Natural killer cell (primary cell): ENCODE data around the gene ADCY5. TPM values are rescaled to one million over a fixed set of nuclear protein-coding genes. Genes with fewer than 3 reads are reported as not detected.

Experiments used
- ATAC-seq, 3 donors: fragments of 150-1000 bp in 2 of 3; fragments of 200-7000 bp in 1 of 3; cut with Tn5 transposase; 1 replicate in 1 of 3; 2 replicates in 2 of 3; pipeline ENCODE4 v1.10.0; 2021; ENCODE audit warnings: mild to moderate bottlenecking in 2 of 3, moderate library complexity in 2 of 3
- DNase-seq, 2 donors: peaks; one replicate each; pipeline versions ENCODE4 v3.0.0 to v3.0.0-alpha.2; 2013 to 2021; ENCODE audit warnings: mixed read lengths in 1 of 2
- H3K27ac ChIP-seq: one replicate; pipeline ENCODE4 v1.5.1; 2013; ENCODE audit warnings: mild to moderate bottlenecking, low read length
- H3K27me3 ChIP-seq: one replicate; pipeline ENCODE4 v1.6.1; 2013; ENCODE audit warnings: low read length; ENCODE audit not compliant: control insufficient read depth, insufficient read depth
- H3K36me3 ChIP-seq: one replicate; pipeline ENCODE4 v1.6.1; 2013; ENCODE audit warnings: low read length; ENCODE audit not compliant: control insufficient read depth, insufficient read depth
- H3K4me1 ChIP-seq: one replicate; pipeline ENCODE4 v1.6.1; 2013; ENCODE audit warnings: low read length; ENCODE audit not compliant: control insufficient read depth, insufficient read depth
- H3K4me3 ChIP-seq: one replicate; pipeline ENCODE4 v1.5.1; 2013; ENCODE audit warnings: low read length
- H3K9me3 ChIP-seq: one replicate; pipeline ENCODE4 v1.6.1; 2013; ENCODE audit warnings: low read length; ENCODE audit not compliant: control insufficient read depth, insufficient read depth
- H3K27ac Mint-ChIP-seq, 2 donors: one replicate each; pipeline ENCODE4 v1.8.0; 2022; ENCODE audit warnings: mild to moderate bottlenecking in 2 of 2, mixed read lengths in 2 of 2, moderate library complexity in 1 of 2
- H3K27me3 Mint-ChIP-seq, 2 donors: one replicate each; pipeline ENCODE4 v1.8.0; 2022; ENCODE audit warnings: low read depth in 2 of 2, mixed read lengths in 2 of 2
- H3K36me3 Mint-ChIP-seq: one replicate; pipeline ENCODE4 v1.8.0; 2022; ENCODE audit warnings: mixed read lengths
- H3K4me1 Mint-ChIP-seq, 2 donors: one replicate each; pipeline ENCODE4 v1.8.0; 2022; ENCODE audit warnings: mixed read lengths in 2 of 2
- H3K4me3 Mint-ChIP-seq: one replicate; pipeline ENCODE4 v1.8.0; 2022; ENCODE audit warnings: mild to moderate bottlenecking, moderate library complexity, mixed read lengths
- H3K9me3 Mint-ChIP-seq, 2 donors: one replicate each; pipeline ENCODE4 v1.8.0; 2022; ENCODE audit warnings: mixed read lengths in 2 of 2
- CTCF ChIP-seq: fragments of 200-600 bp; IDR thresholded peaks from one replicate; pipeline ENCODE4 v1.8.0; 2022; ENCODE audit warnings: antibody characterized with exemption
- WGBS: methylation state at CpG from one replicate; pipeline ENCODE4 v1.1.7; 2013; ENCODE audit warnings: missing lambda C conversion rate; ENCODE audit not compliant: insufficient coverage; 5-methylcytosine and 5-hydroxymethylcytosine counted together
- intact Hi-C: fragments of 100-400 bp; cut with micrococcal nuclease; formaldehyde crosslinking; loops from one replicate; pipeline ENCODE4 v1.14.2; 2022
- total RNA-seq, 4 donors: library from RNA; stranded (reverse); fragments of 120-200 nt in 1 of 4; gene quantifications; one replicate each; pipeline versions ENCODE4 v1.2.3 to v1.2.4, GENCODE V29; 2013 to 2022

ADCY5 gene
- total RNA-seq, 3 donors from 2014 or later (not counting 1 experiment from before 2014, with no cell fraction given) = not detected

DNA sequence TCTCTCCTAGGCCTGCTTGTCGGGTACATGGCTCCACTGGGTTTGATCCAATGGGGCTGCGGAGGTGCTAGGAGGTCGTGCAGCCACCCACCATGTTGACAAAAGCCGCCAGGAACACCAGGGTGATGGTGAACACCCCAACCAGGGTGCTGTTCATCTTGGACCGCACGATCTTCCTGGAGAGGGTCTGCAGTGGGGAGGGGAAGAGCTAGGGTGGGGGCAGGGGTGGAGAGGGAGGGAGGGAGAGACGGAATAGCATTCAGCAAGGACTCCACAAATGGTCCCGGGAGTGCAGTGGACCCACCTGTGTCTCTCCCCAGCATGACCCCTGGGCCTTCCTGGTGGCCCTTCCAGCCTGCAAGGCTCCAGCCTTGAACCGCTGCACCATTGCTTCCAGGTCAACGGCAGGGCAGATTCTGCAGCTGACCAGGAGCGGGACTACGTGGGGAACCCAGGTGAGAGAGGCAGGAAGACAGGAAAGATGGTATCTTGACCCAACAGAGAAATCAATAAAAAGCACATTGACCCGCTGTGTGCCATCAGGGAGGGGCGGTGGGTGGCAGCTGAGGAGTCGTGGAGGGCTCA lies 144.8 kb downstream of the ADCY5 start:
- Histone ChIP-seq H3K9me3 (no peaks in the 10 kb centered on the region), H3K36me3 (no peaks in the 10 kb centered on the region), H3K27ac (no peak overlapping the region), H3K4me1 (no peaks in the 10 kb centered on the region), H3K4me3 (no peak overlapping the region), H3K27me3 (no peaks in the 10 kb centered on the region)
- Mint-ChIP-seq H3K4me3 (no peak overlapping the region), H3K27me3 (peaks cover 6% of the 10 kb centered on the region in 2 donors), H3K36me3 (no peaks in the 10 kb centered on the region), H3K9me3 (no peaks in the 10 kb centered on the region), H3K27ac (no peak overlapping the region), H3K4me1 (no peaks in the 10 kb centered on the region)
- no peak for DNase-seq
- no peak for TF ChIP-seq CTCF
- ATAC-seq = no peak
- WGBS = 84% methylated on average over 15 of the region's 15 CpGs
- intact Hi-C loops = no loop called here

- Mint-ChIP-seq H3K27me3 (peaks cover 6% of the 10 kb centered on the region in 2 donors), H3K9me3 (no peaks in the 10 kb centered on the region), H3K27ac (no peak overlapping the region), H3K36me3 (no peaks in the 10 kb centered on the region), H3K4me3 (no peak overlapping the region), H3K4me1 (no peaks in the 10 kb centered on the region)
- Histone ChIP-seq H3K9me3 (no peaks in the 10 kb centered on the region), H3K4me3 (no peak overlapping the region), H3K36me3 (no peaks in the 10 kb centered on the region), H3K27ac (no peak overlapping the region), H3K27me3 (no peaks in the 10 kb centered on the region), H3K4me1 (no peaks in the 10 kb centered on the region)
- ATAC-seq = no peak
- 83% methylated on average over 14 of the region's 14 CpGs for WGBS
- no peak for DNase-seq
- TF ChIP-seq CTCF = no peak
- intact Hi-C loops = no loop called here
Observed at GRCh38 chr3:123302961-123303360, 145.9 kb downstream of the ADCY5 start.

DNA sequence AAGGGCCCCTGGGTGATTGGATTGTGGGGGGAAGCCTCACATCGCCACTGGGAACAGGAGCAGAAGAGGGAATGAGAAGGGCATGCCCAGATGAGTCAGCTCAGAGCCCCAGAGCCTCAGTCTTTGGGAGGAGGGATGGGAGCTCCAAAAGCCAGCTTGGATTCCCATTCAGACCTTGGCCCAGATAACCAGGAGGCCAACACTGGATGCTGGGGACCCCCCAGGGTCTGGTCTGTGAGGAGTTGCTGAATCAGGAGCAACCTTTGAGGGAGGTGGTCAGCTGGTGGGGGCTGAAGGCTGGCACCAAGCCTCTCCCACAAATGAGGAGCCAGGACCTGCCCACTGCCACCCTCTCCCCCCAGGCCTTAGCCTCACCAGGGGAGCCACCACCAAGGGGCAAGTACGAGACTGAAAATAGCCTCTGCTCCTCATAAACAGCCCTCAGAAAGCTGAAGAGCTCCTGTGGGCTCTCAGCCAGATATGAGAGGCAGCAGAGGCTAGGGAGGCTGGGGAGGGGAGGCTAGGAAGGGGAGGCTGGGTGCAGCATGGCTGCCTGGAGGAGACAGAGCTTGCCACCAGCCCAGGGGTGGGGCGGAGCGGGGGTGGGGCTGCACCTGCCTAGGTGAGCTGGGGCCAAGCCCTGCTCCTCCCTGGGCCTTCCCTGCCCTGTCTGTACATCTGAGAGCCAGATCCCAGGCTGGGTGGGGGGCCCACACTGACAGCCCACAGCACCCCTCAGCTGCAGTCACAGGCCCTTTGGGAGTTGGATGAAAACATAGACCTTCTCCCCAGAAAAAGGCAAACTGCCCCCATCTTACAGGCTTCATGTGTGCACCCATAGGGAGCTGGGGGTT lies 147.3 kb downstream of the ADCY5 start:
- no peak for TF ChIP-seq CTCF
- ATAC-seq (no peak), DNase-seq (no peak)
- no peaks in the 10 kb centered on the region for H3K27me3 ChIP-seq
- no peaks in the 10 kb centered on the region for H3K4me1 ChIP-seq
- 63% methylated on average over 4 of the region's 4 CpGs for WGBS
- Mint-ChIP-seq H3K27me3 (peaks cover 3 to 6% of the 10 kb centered on the region in 2 donors), H3K4me3 (no peak overlapping the region), H3K4me1 (no peaks in the 10 kb centered on the region), H3K36me3 (no peaks in the 10 kb centered on the region), H3K9me3 (no peaks in the 10 kb centered on the region), H3K27ac (no peak overlapping the region)
- intact Hi-C loops = no loop called here
- H3K4me3 ChIP-seq = no peak overlapping the region
- no peaks in the 10 kb centered on the region for H3K9me3 ChIP-seq
- H3K27ac ChIP-seq = no peak overlapping the region
- H3K36me3 ChIP-seq = no peaks in the 10 kb centered on the region
